Lower leg skin (tissue), 4 donors: ENCODE measurements around the gene DLST. TPM values are rescaled to one million over a fixed set of nuclear protein-coding genes. Genes with fewer than 3 reads are reported as not detected.
A peak's percentile ranks its signal among the peaks of the same experiment; 100 is the strongest.

Experiments
- DNase-seq, 2 donors: peaks; one replicate each; pipeline ENCODE4 v3.0.0-alpha.2; 2019; ENCODE audit warnings: low spot score in 2 of 2
- H3K4me3 ChIP-seq: fragments of 200-600 bp; sonication (generic); 2 replicates; pipeline ENCODE4 v1.5.1; 2017; ENCODE audit warnings: mild to moderate bottlenecking, low read depth; ENCODE audit not compliant: poor library complexity, severe bottlenecking
- CTCF ChIP-seq, 3 donors: fragments of 450-650 bp; IDR thresholded peaks; one replicate each; pipeline ENCODE4 v1.5.1; 2016; ENCODE audit warnings: antibody characterized with exemption in 3 of 3, mild to moderate bottlenecking in 3 of 3, moderate library complexity in 2 of 3
- POLR2A ChIP-seq, 2 donors: fragments of 450-650 bp; IDR thresholded peaks; one replicate each; pipeline ENCODE4 v1.6.1; 2016 to 2017; ENCODE audit warnings: antibody characterized with exemption in 2 of 2, mild to moderate bottlenecking in 1 of 2, moderate library complexity in 1 of 2
- WGBS, 2 donors: methylation state at CpG; one replicate each; pipeline ENCODE4 v1.1.5; 2018; 5-methylcytosine and 5-hydroxymethylcytosine counted together
- intact Hi-C: fragments of 100-400 bp; cut with DNase I; formaldehyde crosslinking; loops from one replicate; pipeline ENCODE4 v1.15.0; 2023; ENCODE audit warnings: low total_unique reads
- total RNA-seq, 4 donors: library from RNA; depleted of rRNA; stranded (reverse); fragments of >200 nt; gene quantifications; one replicate each; pipeline ENCODE4 v1.1.0, GENCODE V29; 2016

DLST gene
- total RNA-seq, 4 donors from 2014 or later, result 65.0 to 126 (median 73.8) TPM

- no peak for TF ChIP-seq CTCF (IDR thresholded peaks at IDR 0.05)
- TF ChIP-seq POLR2A (IDR thresholded peaks at IDR 0.05), result no peak
- 73 to 75% methylated on average over 5 of the region's 5 CpGs for WGBS, 2 donors
Measured at GRCh38 chr14:74892745-74893144, 11.0 kb downstream of the DLST start.

DNA sequence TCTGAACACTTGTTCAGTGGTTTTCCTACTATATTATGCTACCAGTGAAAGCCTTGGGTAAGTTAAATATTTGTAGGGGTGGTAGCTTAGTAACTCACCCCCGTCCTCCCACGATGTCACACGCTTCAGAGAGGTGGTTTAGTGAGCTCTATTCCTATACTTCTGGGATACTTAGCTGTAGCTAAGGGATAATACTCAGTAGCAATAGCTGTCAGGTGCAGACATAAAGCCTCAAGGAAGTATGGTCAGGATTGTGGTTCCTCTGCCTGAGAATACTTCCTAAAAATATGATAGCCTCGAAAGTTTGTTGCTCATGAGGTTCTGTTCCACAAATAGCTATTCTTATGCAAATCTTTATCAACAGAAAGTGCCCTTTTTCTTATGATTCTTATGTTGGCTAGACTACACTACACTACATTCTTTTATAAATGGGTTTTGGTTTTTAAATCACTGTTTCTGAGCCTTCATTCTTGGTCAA, 11.9 kb downstream of the DLST start:
- 63 to 73% methylated on average over 4 of the region's 4 CpGs for WGBS, 2 donors
- no peak overlapping the region for H3K4me3 ChIP-seq
- no peak for TF ChIP-seq CTCF (IDR thresholded peaks at IDR 0.05)
- no peak for TF ChIP-seq POLR2A (IDR thresholded peaks at IDR 0.05)
- intact Hi-C loops, result no loop called here
- no peak for DNase-seq

More at GRCh38 chr14:74892745-74893144, 11.0 kb downstream of the DLST start:
- intact Hi-C loops, result no loop called here
- no peak for DNase-seq
- no peak overlapping the region for H3K4me3 ChIP-seq

GRCh38 chr14:74896400-74896799, 14.7 kb downstream of the DLST start:
- TF ChIP-seq CTCF (IDR thresholded peaks at IDR 0.05) (no peak), POLR2A (IDR thresholded peaks at IDR 0.05) (no peak)
- WGBS, 2 donors, result 93 to 94% methylated on average over 3 of the region's 3 CpGs
- intact Hi-C loops, result no loop called here

DNA sequence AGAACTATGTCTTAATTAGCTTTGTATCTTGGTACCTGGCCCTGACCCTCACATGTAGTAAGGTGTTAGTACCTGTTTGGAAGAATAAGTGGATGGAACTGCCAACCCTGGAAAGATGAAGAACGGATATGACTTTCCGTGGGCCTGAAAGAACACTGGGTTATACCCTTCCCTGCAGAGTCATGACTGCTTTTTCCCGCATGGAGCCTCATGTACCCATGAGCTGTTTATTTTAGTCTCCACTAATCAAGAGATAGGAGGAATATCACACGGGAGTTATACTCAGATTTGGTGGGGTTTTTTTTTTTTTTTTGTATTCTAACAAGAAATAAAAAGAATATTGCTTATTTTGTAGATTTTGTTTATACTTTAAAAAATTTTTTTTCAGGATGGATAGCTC, 15.9 kb downstream of the DLST start:
- no peak overlapping the region for H3K4me3 ChIP-seq
- TF ChIP-seq CTCF (IDR thresholded peaks at IDR 0.05) (no peak), POLR2A (IDR thresholded peaks at IDR 0.05) (no peak)
- DNase-seq, result no peak
- 76 to 82% methylated on average over 4 of the region's 4 CpGs for WGBS, 2 donors
- intact Hi-C loops, result no loop called here

More at GRCh38 chr14:74896400-74896799, 14.7 kb downstream of the DLST start:
- no peak overlapping the region for H3K4me3 ChIP-seq
- DNase-seq, result no peak

DNA sequence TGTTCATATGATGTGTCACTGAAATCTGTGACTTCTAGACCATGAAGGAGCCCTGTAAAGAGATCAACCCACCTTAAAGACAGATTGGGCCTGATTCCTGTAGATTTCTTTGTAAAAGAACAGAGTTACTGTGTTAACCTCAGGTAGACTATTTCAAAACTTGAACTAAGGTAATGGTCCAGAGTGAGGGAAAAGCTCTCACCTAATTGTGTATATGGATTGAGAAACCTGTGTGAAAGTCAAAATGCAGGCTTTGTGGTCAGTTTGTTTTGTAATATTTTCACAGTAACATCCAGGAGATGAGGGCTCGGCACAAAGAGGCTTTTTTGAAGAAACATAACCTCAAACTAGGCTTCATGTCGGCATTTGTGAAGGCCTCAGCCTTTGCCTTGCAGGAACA, 16.4 kb downstream of the DLST start:
- intact Hi-C loops, result no loop called here
- peak in 1 of 2 donors; percentile 15 for DNase-seq
- H3K4me3 ChIP-seq, result no peak overlapping the region
- 89 to 93% methylated on average over 2 of the region's 2 CpGs for WGBS, 2 donors
- TF ChIP-seq CTCF (IDR thresholded peaks at IDR 0.05) (no peak), POLR2A (IDR thresholded peaks at IDR 0.05) (no peak)

- TF ChIP-seq CTCF (IDR thresholded peaks at IDR 0.05) (no peak), POLR2A (IDR thresholded peaks at IDR 0.05) (no peak)
- intact Hi-C loops, result no loop called here
- no peak overlapping the region for H3K4me3 ChIP-seq
- DNase-seq, result peak in 1 of 2 donors; percentile 37
- 82 to 86% methylated on average over 5 of the region's 5 CpGs for WGBS, 2 donors
Measured at GRCh38 chr14:74898694-74899093, 17.0 kb downstream of the DLST start.
